GM19467 (cell line): ENCODE results near the gene PAPOLB.
"Not testable (repeated sequence)": the region's sequence is repeated elsewhere in the genome, so short reads cannot be mapped to it uniquely, and the experiment has no call there.

Source experiments
- ATAC-seq: cut with Tn5 transposase; IDR thresholded peaks from one replicate; pipeline ENCODE4 v1.9.1; 2021; ENCODE audit warnings: mild to moderate bottlenecking, moderate library complexity; ENCODE audit not compliant: unreplicated experiment

PAPOLB gene

GRCh38 chr7:4861673-4862072, at the start of gene PAPOLB:
TSS of gene PAPOLB (minus strand) at chr7:4862030. CDS start at chr7:4861810, 220 bp downstream.
- no peak for ATAC-seq

GRCh38 chr7:4911111-4911828, 49.4 kb upstream of the PAPOLB start:
- no peak for ATAC-seq

- ATAC-seq, result no peak
These were observed 44.9 kb upstream of the PAPOLB start for GRCh38 chr7:4906682-4907081.

- no peak for ATAC-seq
These were observed 43.3 kb upstream of the PAPOLB start for GRCh38 chr7:4905171-4905570.

GRCh38 chr7:4904346-4904745, 42.5 kb upstream of the PAPOLB start:
- no peak for ATAC-seq

- ATAC-seq, result no peak
These were observed 33.9 kb upstream of the PAPOLB start for GRCh38 chr7:4895766-4896165.

- ATAC-seq, result no peak
These were observed 32.7 kb upstream of the PAPOLB start for GRCh38 chr7:4894482-4894881.

- no peak for ATAC-seq
These were observed 32.2 kb upstream of the PAPOLB start for GRCh38 chr7:4893929-4894475.

- ATAC-seq, result not testable (repeated sequence)
These were observed 31.4 kb upstream of the PAPOLB start for GRCh38 chr7:4893188-4893587.

GRCh38 chr7:4891522-4891921, 29.7 kb upstream of the PAPOLB start:
- not testable (repeated sequence) for ATAC-seq

- ATAC-seq, result no peak
These were observed 27.9 kb upstream of the PAPOLB start for GRCh38 chr7:4889682-4890081.

- ATAC-seq, result no peak
These were observed 26.3 kb upstream of the PAPOLB start for GRCh38 chr7:4888161-4888560.

- no peak for ATAC-seq
These were observed 24.8 kb upstream of the PAPOLB start for GRCh38 chr7:4886671-4887070.

- ATAC-seq, result no peak
These were observed 23.5 kb upstream of the PAPOLB start for GRCh38 chr7:4885317-4885807.

GRCh38 chr7:4884164-4884563, 22.3 kb upstream of the PAPOLB start:
- no peak for ATAC-seq

GRCh38 chr7:4883372-4884144, 21.7 kb upstream of the PAPOLB start, which contains the start of gene RADIL:
TSS of gene RADIL (minus strand) at chr7:4883716. CDS start at chr7:4878139, 5,577 bp downstream.
- ATAC-seq, result peak; percentile 66

GRCh38 chr7:4883033-4883371, 21.2 kb upstream of the PAPOLB start:
- ATAC-seq, result no peak

GRCh38 chr7:4882169-4883032, 20.6 kb upstream of the PAPOLB start:
- ATAC-seq, result no peak

GRCh38 chr7:4880218-4880617, 18.4 kb upstream of the PAPOLB start:
- ATAC-seq, result no peak

- no peak for ATAC-seq
These were observed 17.7 kb upstream of the PAPOLB start for GRCh38 chr7:4879396-4880081.
